ENCODE results near the gene VSIR.

Gene VSIR

GRCh38 chr10:71715860-71716259, 57.5 kb downstream of the VSIR start:
- DNase-seq (no peak), ATAC-seq (ENCODE audit: insufficient read depth, low read depth) (no peak)
- H3K27ac ChIP-seq (ENCODE audit: low read length) = no peak overlapping the region
- TF ChIP-seq CTCF (IDR thresholded peaks at IDR 0.05; ENCODE audit: borderline replicate concordance, extremely low read depth, low read length, poor library complexity, severe bottlenecking) (no peak), EZH2 (IDR thresholded peaks at IDR 0.05; ENCODE audit: borderline replicate concordance, low read depth, low read length, severe bottlenecking) (no peak)
- no peaks in the 10 kb centered on the region for H3K36me3 ChIP-seq (ENCODE audit: insufficient read depth, low read length)
- no peaks in the 10 kb centered on the region for H3K27me3 ChIP-seq (ENCODE audit: insufficient read depth, low read length, poor library complexity)
- no peaks in the 10 kb centered on the region for H3K79me2 ChIP-seq (ENCODE audit: insufficient read depth, low read length)
- no peaks in the 10 kb centered on the region for H3K9me3 ChIP-seq (ENCODE audit: insufficient read depth, low read length, severe bottlenecking)
- H3K4me2 ChIP-seq (ENCODE audit: insufficient read depth, low read length) = no peak overlapping the region
- H4K20me1 ChIP-seq (ENCODE audit: insufficient read depth, low read length) = no peaks in the 10 kb centered on the region
- peaks cover 23% of the 10 kb centered on the region for H3K4me1 ChIP-seq (ENCODE audit: insufficient read depth, low read length)
- H3K9ac ChIP-seq (ENCODE audit: low read depth, low read length) = no peak overlapping the region
- no peak overlapping the region for H2AFZ ChIP-seq (ENCODE audit: low read depth, low read length)
- H3K4me3 ChIP-seq (ENCODE audit: low read depth in 1 of 2, low read length in 2 of 2) = no peak overlapping the region

GRCh38 chr10:71715026-71715425, 58.3 kb downstream of the VSIR start:
- Histone ChIP-seq H3K36me3 (ENCODE audit: insufficient read depth, low read length) (no peaks in the 10 kb centered on the region), H3K4me3 (ENCODE audit: low read depth in 1 of 2, low read length in 2 of 2) (no peak overlapping the region), H3K4me2 (ENCODE audit: insufficient read depth, low read length) (no peak overlapping the region), H4K20me1 (ENCODE audit: insufficient read depth, low read length) (no peaks in the 10 kb centered on the region), H3K4me1 (ENCODE audit: insufficient read depth, low read length) (peaks cover 23% of the 10 kb centered on the region), H3K27me3 (ENCODE audit: insufficient read depth, low read length, poor library complexity) (no peaks in the 10 kb centered on the region), H2AFZ (ENCODE audit: low read depth, low read length) (no peak overlapping the region), H3K27ac (ENCODE audit: low read length) (no peak overlapping the region), H3K79me2 (ENCODE audit: insufficient read depth, low read length) (no peaks in the 10 kb centered on the region), H3K9ac (ENCODE audit: low read depth, low read length) (no peak overlapping the region), H3K9me3 (ENCODE audit: insufficient read depth, low read length, severe bottlenecking) (no peaks in the 10 kb centered on the region)
- no peak for ATAC-seq (ENCODE audit: insufficient read depth, low read depth)
- DNase-seq = no peak
- TF ChIP-seq CTCF (IDR thresholded peaks at IDR 0.05; ENCODE audit: borderline replicate concordance, extremely low read depth, low read length, poor library complexity, severe bottlenecking) (no peak), EZH2 (IDR thresholded peaks at IDR 0.05; ENCODE audit: borderline replicate concordance, low read depth, low read length, severe bottlenecking) (no peak)

GRCh38 chr10:71714592-71714991, 58.7 kb downstream of the VSIR start:
- Histone ChIP-seq H4K20me1 (ENCODE audit: insufficient read depth, low read length) (no peaks in the 10 kb centered on the region), H3K9ac (ENCODE audit: low read depth, low read length) (no peak overlapping the region), H2AFZ (ENCODE audit: low read depth, low read length) (no peak overlapping the region), H3K9me3 (ENCODE audit: insufficient read depth, low read length, severe bottlenecking) (no peaks in the 10 kb centered on the region), H3K27me3 (ENCODE audit: insufficient read depth, low read length, poor library complexity) (no peaks in the 10 kb centered on the region), H3K27ac (ENCODE audit: low read length) (no peak overlapping the region), H3K4me3 (ENCODE audit: low read depth in 1 of 2, low read length in 2 of 2) (no peak overlapping the region), H3K4me2 (ENCODE audit: insufficient read depth, low read length) (no peak overlapping the region), H3K4me1 (ENCODE audit: insufficient read depth, low read length) (peaks cover 23% of the 10 kb centered on the region), H3K36me3 (ENCODE audit: insufficient read depth, low read length) (no peaks in the 10 kb centered on the region), H3K79me2 (ENCODE audit: insufficient read depth, low read length) (no peaks in the 10 kb centered on the region)
- no peak for DNase-seq
- ATAC-seq (ENCODE audit: insufficient read depth, low read depth) = no peak
- TF ChIP-seq EZH2 (IDR thresholded peaks at IDR 0.05; ENCODE audit: borderline replicate concordance, low read depth, low read length, severe bottlenecking) = no peak
- no peak for TF ChIP-seq CTCF (IDR thresholded peaks at IDR 0.05; ENCODE audit: borderline replicate concordance, extremely low read depth, low read length, poor library complexity, severe bottlenecking)

- Histone ChIP-seq H3K4me3 (ENCODE audit: low read depth in 1 of 2, low read length in 2 of 2) (no peak overlapping the region), H3K27me3 (ENCODE audit: insufficient read depth, low read length, poor library complexity) (no peaks in the 10 kb centered on the region), H3K79me2 (ENCODE audit: insufficient read depth, low read length) (no peaks in the 10 kb centered on the region), H2AFZ (ENCODE audit: low read depth, low read length) (no peak overlapping the region), H3K27ac (ENCODE audit: low read length) (peak overlapping the region; percentile 27; the same call in 1 of the 2 replicates), H3K9me3 (ENCODE audit: insufficient read depth, low read length, severe bottlenecking) (no peaks in the 10 kb centered on the region), H3K36me3 (ENCODE audit: insufficient read depth, low read length) (no peaks in the 10 kb centered on the region), H3K9ac (ENCODE audit: low read depth, low read length) (no peak overlapping the region), H4K20me1 (ENCODE audit: insufficient read depth, low read length) (no peaks in the 10 kb centered on the region), H3K4me1 (ENCODE audit: insufficient read depth, low read length) (peaks cover 23% of the 10 kb centered on the region), H3K4me2 (ENCODE audit: insufficient read depth, low read length) (no peak overlapping the region)
- TF ChIP-seq EZH2 (IDR thresholded peaks at IDR 0.05; ENCODE audit: borderline replicate concordance, low read depth, low read length, severe bottlenecking) = no peak
- TF ChIP-seq CTCF (IDR thresholded peaks at IDR 0.05; ENCODE audit: borderline replicate concordance, extremely low read depth, low read length, poor library complexity, severe bottlenecking) = no peak
- DNase-seq (no peak), ATAC-seq (ENCODE audit: insufficient read depth, low read depth) (peak; percentile 45; the same call in 1 of the 3 replicates)
These were observed 59.3 kb downstream of the VSIR start for GRCh38 chr10:71714031-71714410.

All from DND-41 (cell line).